Lower lobe of right lung (tissue), 2 donors: ENCODE results near the gene DENND4A. TPM values are rescaled to one million over a fixed set of nuclear protein-coding genes. Genes with fewer than 3 reads are reported as not detected.

Source experiments
- ATAC-seq, 2 donors: fragments of 200-7000 bp; cut with Tn5 transposase; one replicate each; pipeline ENCODE4 v1.9.1; 2020 to 2022; ENCODE audit warnings: mild to moderate bottlenecking in 2 of 2, moderate library complexity in 2 of 2
- DNase-seq: peaks from one replicate; pipeline ENCODE4 v3.0.0-alpha.2; 2020
- H3K27ac ChIP-seq: fragments of 200-600 bp; one replicate; pipeline ENCODE4 v1.8.0; 2022
- H3K27me3 ChIP-seq: fragments of 200-600 bp; one replicate; pipeline ENCODE4 v1.8.0; 2022; ENCODE audit warnings: low read depth
- H3K36me3 ChIP-seq: fragments of 200-600 bp; one replicate; pipeline ENCODE4 v1.8.0; 2022; ENCODE audit warnings: mild to moderate bottlenecking
- H3K4me1 ChIP-seq: fragments of 200-600 bp; one replicate; pipeline ENCODE4 v1.8.0; 2022
- H3K4me3 ChIP-seq: fragments of 200-600 bp; one replicate; pipeline ENCODE4 v1.8.0; 2022; ENCODE audit warnings: mild to moderate bottlenecking
- H3K9me3 ChIP-seq: fragments of 200-600 bp; one replicate; pipeline ENCODE4 v1.8.0; 2022
- CTCF ChIP-seq: fragments of 200-600 bp; IDR thresholded peaks from one replicate; pipeline ENCODE4 v1.8.0; 2022; ENCODE audit warnings: antibody characterized with exemption, mild to moderate bottlenecking
- intact Hi-C: fragments of 100-400 bp; cut with DNase I; formaldehyde crosslinking; loops from one replicate; pipeline ENCODE4 v1.11.0; 2022
- microRNA-seq: library from miRNA; unstranded; fragments of <30 nt; microRNA quantifications from one replicate; pipeline ENCODE4 v1.2.0, GENCODE V29; 2020; ENCODE audit warnings: borderline number of aligned reads
- total RNA-seq: library from RNA; stranded (reverse); fragmentation: NEBNext Ultra II Directional; extraction: Animal tissue kit (Norgen Biotek cat#: 25700); gene quantifications from one replicate; pipeline ENCODE4 v1.2.1, GENCODE V29; 2021
- donor health status: DM: no; HTN: yes; CAD: no; lungs with severe emphysema.

The DENND4A gene
- total RNA-seq, 1 donor from 2014 or later, result 34.6 TPM

GRCh38 chr15:65611888-65612615 lies 180.0 kb downstream of the DENND4A start:
- intact Hi-C loops, result no loop called here
- peak overlapping the region; percentile 95 for H3K27ac ChIP-seq
- H3K36me3 ChIP-seq, result no peaks in the 10 kb centered on the region
- DNase-seq (no peak), ATAC-seq (no peak)
- peak overlapping the region; percentile 87 for H3K4me3 ChIP-seq
- TF ChIP-seq CTCF, result no peak
- peaks cover 25% of the 10 kb centered on the region for H3K4me1 ChIP-seq
- no peaks in the 10 kb centered on the region for H3K9me3 ChIP-seq
- H3K27me3 ChIP-seq, result no peaks in the 10 kb centered on the region

GRCh38 chr15:65610871-65611718 lies 181.0 kb downstream of the DENND4A start, which contains the start of gene INTS14:
Gene INTS14 (minus strand): TSS chr15:65611131. CDS start chr15:65607380, 3,751 bp downstream.
- peak; percentile 57 for TF ChIP-seq CTCF
- intact Hi-C loops, result no loop called here
- Histone ChIP-seq H3K36me3 (no peaks in the 10 kb centered on the region), H3K4me3 (peak within 1 kb of the TSS; percentile 87), H3K9me3 (no peaks in the 10 kb centered on the region), H3K27me3 (no peaks in the 10 kb centered on the region), H3K4me1 (peaks cover 25% of the 10 kb centered on the region), H3K27ac (peak within 1 kb of the TSS; percentile 95)
- DNase-seq (peak; percentile 99), ATAC-seq (peak; percentile 100)

Small RNA genes lying within 50 kb of the gene (microRNA-seq; reads per million reads assigned to microRNA genes)
- gene MIR4511, result not detected

Other genes with a start within 250 kb of the DENND4A start
- 27.1 TPM for gene INTS14, start 181.2 kb downstream of the DENND4A start, total RNA-seq
- gene SLC24A1, start 170.4 kb downstream of the DENND4A start, total RNA-seq, result 11.4 TPM
- 218 TPM for gene RAB11A, start 77.2 kb upstream of the DENND4A start, total RNA-seq